HG03135 (cell line): ENCODE data around the gene PLK2.

Source experiments
- ATAC-seq: cut with Tn5 transposase; IDR thresholded peaks from one replicate; pipeline ENCODE4 v1.9.1; 2021; ENCODE audit warnings: mild to moderate bottlenecking, moderate library complexity; ENCODE audit not compliant: unreplicated experiment

The PLK2 gene

DNA sequence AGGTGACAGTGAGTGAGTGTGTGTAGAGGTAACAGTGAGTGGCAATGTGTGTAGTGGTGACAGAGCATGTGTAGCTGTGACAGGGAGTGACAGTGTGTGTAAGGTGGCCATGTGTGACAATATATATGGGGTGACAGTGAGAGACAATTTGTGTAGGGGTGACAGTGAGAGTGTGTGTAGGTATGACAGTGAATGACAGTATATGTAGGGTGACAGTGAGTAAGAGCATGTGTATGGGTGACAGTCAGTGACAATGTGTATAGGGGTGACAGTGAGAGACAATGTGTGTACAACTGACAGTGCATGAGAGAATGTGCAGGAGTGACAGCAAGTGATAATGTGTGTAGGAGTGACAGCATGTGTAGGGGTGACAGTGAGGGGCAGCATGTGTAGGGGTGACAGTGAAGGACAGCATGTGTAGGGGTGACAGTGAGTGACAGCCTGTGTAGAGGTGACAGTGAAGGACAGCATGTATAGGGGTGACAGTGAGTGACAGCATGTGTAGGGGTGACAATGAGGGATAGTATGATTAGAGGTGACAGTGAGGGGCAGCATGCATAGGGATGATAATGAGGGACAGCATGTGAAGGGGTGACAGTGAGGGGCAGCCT is 21.3 kb upstream of the PLK2 start:
- ATAC-seq = no peak

DNA sequence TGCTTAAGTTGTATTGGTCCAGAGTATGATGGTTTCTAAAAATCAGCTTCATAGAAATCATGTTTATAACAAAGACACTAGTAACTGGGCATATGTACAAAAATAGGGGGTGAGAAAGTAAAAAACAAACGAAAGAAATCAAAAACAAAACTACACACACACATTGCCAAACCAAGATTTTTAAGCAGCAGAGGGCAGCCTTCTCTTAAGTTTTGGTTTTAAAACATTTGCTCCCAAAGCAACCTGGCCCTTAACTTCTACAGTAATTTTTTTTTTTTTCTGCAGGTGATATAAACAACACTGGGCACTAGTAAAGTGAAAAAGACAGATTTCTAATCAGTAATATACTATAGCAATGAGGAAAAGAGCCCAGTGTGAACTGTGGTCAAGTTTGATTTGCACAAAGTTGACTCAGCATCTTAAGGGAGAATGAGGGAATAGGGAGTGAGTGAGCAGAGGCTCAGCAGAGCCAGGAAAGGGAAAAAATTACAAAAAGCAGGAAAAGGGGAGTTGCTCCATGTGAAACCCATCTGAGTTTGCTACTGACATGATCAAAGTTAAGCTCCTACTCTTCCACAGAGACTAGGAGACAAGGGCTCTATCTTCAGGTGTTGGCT is 18.0 kb upstream of the PLK2 start:
- ATAC-seq = no peak

DNA sequence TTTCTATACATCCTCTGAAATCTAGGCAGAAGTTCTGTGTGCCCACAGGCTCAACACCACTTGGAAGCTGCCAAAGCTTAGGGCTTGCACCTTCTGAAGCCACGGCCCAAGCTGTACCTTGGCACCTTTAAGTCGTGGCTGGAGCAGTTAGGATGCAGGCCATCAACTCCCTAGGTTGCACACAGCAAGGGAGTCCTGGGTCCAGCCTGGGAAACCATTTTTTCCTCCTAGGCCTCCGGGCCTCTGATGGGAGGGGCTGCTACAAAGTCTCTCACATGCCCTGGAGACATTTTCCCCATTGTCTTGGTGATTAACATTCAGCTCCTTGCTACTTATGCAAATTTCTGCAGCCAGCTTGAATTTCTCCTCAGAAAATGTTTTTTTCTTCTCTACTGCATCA is 15.5 kb upstream of the PLK2 start:
- ATAC-seq = no peak

DNA sequence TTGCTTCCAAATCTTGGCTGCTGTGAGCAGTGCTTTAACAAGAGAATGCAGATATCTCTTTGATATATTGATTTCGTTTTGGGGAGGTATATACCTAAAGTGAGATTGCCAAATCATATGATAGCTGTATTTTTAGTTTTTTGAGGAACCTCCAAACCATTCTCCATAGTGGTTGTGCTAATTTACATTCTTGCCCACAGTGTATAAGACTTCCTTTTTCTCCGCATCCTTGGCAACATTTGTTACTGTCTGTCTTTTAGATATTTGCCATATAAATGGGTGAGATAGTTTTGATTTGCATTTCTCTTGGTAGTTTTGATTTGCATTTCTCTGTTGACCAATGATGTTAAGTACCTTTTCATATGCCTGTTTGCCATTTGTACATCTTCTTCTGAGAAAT is 10.0 kb upstream of the PLK2 start:
- no peak for ATAC-seq

DNA sequence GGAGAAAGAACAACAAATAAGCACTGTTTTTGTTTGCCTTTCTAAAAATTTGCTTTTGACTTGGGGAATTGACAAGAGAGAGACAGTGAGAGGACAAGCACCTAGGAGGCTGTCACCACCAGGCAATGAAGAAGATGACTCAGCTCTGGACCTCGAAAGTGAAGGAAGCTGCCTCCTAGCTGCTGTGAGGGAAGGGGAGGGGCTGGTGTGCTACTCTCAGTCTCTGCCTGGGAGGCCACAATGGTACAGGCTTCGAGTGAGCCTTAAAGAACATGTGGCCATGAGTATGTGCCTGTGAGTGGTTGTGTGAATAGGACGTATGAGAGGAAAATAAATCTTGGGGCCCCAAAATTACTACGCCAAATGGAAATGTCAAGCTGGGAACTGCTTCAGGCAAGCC is 7.1 kb upstream of the PLK2 start:
- peak; percentile 97 for ATAC-seq

DNA sequence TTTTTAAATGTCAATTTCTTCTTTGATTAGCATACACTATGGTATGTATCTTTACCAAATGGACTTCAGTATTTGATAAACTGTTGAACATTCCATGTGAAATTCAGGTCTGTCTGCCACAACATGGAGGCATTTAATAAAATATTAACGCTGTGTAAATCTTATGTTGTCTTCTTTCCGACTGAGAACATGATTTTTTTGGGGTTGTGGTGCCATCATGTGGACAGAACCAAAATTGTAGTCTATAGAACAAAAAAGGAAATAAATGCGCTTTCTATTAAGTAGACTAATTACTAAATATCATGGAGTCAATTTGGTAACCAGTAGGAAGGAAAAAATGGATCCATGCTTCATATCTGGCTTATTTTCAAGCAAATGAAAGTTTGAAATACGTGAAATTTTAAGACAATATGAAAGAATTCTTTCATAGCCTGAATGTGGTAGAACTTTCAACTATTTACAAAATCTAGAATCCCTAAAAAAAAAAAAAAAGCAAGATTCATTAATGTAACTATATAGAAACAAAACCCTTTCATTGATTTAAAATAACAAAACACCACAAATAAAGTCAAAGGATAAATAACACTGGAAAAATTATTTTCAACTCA is 2.8 kb upstream of the PLK2 start:
- ATAC-seq = no peak

DNA sequence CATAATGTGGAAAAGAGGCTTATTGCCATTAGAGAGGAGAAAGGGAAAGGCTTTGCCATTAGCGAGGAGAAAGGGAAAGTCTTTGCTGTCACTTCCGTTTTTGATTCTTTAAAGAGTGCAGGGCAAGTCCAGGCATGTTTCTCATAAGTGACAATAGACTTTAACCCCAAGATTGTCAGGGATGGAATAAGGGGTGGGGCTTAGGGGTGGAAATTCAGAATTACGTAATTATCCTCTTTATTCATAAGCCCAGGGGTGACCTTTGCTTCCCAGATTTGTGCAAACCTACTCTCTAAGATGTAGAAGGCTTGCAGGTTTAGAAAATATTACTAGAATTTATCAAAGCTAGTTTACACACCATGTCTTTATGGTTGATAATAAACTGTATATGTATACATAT is 2.3 kb upstream of the PLK2 start:
- ATAC-seq = no peak

DNA sequence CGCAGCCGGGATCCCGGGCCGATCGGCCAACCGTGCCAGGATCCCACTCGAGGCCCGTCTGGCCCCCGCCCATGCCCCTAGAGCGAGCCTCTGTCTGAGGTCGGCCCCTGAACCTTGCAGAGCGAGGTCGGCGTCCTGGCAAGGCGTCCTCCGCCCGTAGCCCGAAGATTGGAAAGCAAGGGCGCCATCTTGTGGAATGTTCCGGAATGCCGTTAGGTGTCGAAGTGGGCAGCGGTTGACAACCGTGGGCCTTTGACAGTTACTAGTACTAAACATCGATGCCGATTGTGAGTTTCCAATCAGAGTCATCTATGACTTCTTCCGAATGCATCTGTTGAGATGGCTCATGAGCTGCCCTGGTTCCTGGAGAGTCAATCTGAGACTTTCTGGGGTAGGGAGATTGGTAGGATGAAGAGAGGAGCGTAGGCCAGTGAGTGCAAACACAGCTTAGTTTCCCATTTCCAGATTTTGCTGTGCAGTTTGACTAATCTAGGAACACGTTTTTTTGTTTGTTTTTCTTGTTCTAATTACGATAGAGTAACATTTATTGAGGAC is 923 bp upstream of the PLK2 start:
- ATAC-seq = peak; percentile 85

DNA sequence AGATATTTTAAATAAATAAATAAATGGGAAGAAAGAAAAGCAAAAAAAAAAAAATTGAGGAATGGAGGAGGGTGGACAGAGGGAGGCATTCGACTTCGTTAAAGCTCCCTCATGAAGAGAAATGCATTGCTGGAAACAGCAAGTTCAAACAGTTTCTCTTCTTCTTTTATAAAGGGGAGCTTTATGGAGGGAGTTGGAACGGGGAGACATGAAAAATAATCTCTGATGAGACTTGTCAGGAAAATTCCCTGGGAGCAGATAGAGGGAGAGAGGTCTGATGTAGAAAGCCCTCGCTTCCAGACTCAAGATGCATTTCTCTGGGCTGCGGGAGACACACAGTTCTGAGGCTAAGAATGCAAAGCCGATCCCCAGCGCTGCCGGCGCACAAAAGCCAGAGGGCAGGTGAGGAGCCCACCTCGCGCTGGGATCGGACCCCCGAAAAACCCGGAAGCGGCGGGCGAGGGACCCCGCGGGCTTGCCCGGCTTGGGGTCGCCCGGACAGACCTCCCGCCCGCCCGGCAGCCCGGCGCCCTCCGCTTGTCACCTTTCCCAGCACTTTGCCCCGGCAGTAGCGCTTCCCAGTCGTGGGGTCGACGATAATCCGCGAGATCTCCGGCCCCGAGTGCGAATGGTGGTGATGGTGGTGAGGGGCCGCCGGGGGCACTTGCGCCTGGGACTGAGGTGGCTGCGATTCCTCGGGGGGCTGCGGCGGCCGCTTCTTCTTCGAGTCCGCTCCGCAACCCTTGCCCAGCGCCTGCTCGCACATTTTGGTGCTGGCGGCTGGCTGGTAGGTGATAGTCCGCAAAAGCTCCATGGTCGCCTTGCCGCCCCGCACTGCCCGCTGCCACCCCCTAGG is 512 bp downstream of the PLK2 start:
- no peak for ATAC-seq

DNA sequence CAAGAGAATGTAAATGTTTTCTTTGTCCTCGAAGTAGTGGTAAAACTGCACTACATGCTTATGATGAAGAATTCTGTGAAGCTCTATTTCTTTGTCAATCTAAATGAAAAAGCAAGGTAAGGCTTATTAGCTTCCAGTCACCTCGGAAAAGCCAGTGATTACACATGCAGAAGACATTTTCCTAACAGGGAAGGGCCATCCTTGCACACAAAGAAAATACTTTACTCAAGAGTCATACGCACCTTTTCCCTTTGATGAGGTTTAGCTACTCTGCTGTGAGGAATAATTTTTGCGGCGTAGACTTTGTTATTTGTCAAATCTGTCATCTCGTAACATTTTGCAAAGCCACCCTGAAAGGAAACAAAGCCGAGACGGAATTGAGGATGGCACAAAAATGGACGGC is 1.1 kb downstream of the PLK2 start:
- no peak for ATAC-seq

DNA sequence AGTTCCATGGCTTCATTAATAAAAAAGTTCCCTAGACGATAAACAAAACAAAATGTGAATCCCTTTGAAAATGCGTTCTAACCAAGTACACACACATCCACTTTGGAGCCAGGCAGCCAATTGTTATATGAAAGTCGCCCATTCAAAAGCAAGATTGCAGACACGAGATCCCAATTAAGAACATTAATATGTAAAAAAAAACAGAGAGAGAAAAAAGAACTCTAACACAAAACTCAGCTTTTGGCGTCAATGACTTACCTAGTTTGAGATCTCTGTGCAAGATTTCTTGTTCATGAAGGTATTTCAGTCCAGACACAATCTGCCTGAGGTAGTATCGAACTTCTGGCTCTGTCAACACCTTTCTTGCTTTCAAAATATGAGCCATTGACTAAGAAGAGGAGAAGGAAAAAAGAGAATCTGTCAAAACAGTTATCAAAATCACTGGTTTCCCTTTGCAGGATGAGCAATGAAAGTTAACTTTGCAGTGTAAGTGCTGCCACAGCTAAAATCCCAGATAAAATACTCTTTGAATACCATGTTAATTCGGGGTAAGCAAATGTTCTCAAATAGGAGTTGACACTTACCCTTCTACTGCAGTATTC is 1.6 kb downstream of the PLK2 start:
- no peak for ATAC-seq

DNA sequence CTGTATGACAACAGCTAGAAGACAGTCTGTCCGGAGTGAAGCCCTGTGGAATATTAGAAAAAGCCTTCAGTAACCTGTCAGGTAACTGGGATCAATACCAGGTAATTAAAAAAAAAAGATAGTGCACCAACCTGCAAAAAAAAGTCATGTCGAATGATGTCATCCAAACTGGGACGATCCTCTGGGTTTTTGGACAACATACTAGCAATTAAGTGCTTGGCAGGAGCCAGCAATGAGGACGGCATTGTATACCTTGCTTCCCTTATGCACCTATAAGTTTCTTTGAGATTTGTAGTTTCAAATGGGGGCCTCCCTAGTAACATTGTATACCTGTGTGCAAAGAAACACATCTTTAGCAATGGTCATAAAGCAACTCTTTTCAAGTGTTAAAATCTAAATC is 2.8 kb downstream of the PLK2 start:
- ATAC-seq = no peak

DNA sequence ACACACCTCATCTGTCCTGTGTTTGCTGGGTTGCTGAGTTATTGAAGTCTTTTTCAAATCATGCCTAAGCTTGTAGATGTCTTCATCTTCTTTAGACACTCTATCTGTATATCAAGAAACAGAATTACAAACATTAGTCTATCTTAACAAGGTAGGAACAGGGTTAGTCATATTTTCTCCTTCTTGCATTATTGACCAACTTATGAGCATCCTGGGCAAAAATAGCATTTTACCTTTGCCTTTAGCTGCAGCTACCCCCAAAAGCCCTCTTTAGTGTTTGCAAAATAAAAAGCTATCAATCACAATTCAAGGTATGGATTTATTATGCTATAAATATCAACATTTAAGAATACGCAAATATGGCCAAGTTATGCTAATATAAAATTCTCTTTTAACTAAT is 3.4 kb downstream of the PLK2 start:
- no peak for ATAC-seq

DNA sequence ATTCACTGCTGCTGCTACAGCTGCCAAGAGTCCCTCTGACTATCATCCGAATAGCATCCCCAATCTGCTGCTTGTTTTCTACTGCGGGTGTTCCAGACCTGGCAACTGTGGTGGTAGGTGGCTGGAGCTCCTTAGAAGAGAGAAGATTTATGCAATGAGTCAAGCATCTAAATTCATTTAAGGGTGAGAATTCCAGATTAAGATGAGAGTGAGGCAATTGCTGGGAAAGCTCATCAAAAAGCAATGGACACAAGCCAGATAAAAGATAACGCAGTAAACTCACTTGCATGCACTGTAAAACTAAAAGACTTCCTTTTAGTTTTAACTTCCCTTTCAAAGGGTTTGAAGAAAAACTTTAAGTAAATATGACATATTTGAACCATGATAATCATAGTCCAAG is 3.9 kb downstream of the PLK2 start:
- ATAC-seq = no peak

DNA sequence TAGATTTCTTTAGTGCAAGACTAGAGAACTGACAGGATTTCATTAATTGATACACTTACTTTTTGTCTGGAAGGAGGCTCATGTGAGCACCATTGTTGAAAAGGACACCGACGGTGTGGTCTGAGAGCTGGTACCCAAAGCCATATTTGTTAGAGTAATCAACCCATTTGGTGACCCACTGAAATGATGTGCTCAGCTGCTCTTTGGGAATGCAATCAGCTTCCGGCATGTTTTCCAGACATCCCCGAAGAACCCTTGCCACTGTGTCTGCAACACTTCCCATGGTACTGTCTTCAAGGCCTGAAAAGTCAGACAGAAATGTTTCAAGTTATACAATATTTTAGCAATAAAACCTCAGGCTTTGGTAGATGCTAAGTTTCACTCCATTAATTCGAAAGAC is 4.4 kb downstream of the PLK2 start:
- no peak for ATAC-seq

DNA sequence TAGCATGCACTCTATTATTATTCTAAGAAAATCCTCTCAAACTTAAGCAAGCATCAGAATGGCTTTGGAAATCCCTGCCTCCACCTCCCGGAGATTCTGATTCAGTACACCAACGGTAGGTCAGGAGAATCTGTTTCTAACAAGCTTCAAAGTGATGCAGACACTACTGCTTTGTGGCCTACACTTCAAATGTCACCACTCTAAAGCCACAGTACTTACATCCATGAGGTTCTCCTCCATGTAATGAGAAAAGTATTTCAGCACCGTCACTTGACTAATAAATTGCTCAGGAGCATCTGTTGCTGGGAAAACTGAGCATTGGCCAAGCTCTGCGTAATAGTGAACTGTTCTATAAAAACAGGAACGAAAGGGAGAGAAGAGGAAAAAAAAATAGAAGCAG is 4.8 kb downstream of the PLK2 start:
- ATAC-seq = no peak

DNA sequence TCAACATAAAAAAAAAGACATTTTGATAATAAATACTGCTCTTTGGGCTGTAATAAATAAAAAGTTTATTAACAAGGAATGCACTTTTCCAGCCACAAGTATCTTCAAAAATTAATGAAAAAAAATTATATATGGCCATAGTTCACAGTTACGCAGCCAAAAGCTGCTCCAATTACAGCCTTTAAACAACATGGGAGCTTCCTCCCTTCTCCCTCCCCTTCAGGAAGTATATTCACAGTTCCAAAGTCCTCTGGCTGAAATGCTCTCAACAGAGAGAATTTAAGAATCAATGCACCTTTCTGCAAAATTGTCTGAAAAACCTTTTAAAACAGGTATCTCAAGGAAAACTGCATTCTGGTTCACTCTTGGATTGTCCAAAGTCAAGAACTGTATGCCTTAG is 5.9 kb downstream of the PLK2 start:
- no peak for ATAC-seq

DNA sequence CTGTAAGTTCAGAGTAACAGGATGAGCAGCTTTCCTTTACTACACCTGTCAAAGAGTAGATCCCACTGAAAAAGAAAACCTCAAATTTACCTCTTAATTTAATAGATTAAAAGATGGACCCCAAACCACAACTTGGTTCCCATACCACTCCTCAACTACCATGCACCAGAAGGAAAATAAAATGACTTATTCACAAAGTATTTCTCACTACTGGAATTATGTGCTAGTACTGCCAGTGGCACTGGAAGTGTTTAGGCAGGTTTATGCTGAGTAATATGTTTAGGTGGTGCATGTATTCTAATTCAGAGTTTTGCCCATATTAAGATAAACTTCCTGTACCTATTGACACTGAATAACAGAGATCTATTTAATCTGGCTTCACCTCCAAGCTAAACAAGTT is 6.6 kb downstream of the PLK2 start:
- ATAC-seq = no peak

DNA sequence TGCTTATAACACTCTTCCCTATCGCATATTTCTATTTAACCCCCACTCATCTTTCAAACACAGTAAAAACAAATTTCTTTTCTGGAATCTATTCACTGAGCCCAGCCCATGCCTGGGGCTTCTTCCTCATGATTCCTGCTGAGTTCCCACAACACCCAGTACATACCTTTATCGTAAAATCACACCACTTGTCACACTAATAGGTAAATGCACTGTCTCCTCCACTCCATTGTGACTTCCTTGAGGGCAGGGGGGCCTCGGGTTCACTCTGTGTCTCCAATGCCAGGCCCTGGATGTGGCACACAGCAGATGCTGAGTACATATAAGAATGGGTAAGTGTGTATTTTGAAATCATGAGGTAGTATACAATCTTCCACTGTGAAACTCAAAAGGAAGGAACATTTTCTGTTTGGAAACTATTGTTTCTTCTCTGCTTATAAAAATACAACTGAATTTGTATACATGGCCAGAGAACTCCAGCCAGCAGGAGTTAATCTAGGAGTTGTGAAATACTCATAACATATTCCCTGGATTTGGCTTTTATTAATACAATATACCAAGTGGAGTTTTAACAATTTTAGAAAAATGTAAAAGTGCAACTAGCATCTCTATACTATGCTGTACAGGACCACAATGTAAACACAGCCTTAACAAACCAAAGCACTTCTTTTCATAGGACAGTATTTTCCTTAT is 7.2 kb downstream of the PLK2 start:
- no peak for ATAC-seq

DNA sequence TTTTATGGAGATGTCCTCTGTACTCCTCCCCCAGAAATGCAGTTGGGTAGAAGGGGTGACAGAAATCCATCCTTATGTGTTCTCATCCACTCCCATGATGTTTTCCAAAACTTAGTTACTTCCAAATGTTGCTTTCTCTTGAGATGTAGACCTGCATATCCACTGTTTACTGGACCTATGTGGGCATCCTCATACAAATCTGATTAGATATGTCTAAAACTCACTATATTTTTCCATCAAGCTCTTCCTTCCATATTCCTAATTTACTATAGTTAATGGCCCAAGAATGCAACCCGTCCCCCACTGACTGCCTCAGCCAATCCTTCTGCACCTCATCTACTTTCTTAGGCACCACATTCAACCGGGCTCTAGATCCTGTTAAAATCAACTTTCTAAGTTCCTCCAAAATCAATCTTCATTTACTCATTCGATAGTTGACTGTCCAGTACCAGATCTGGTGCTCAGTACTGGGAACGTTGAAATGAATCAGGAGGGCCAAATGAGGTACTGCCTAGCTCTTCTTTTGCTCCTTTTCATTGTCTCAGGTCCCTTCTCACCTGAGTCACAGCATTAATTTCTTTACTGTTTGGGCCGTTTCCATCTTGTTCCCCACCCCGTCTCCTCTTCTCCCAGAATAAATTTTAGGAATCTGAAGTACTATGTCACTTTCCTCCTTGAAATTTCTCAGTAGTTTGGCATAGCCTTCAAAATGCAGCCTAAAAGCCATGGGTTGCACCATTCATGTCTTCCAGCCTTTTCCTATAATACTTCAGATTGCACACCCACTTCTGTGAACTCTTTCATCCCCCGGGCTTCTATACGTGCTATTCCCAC is 7.9 kb downstream of the PLK2 start:
- ATAC-seq = no peak
